GOT3 (cell line): ENCODE measurements around the gene ARHGEF25.
"Not testable (repeated sequence)": the region's sequence is repeated elsewhere in the genome, so short reads cannot be mapped to it uniquely, and the experiment has no call there.

Source experiments
- DNase-seq: peaks from one replicate; lab custom pipeline; 2025; ENCODE audit warnings: mixed read lengths; lab: John Stamatoyannopoulos, UW

The ARHGEF25 gene

DNA sequence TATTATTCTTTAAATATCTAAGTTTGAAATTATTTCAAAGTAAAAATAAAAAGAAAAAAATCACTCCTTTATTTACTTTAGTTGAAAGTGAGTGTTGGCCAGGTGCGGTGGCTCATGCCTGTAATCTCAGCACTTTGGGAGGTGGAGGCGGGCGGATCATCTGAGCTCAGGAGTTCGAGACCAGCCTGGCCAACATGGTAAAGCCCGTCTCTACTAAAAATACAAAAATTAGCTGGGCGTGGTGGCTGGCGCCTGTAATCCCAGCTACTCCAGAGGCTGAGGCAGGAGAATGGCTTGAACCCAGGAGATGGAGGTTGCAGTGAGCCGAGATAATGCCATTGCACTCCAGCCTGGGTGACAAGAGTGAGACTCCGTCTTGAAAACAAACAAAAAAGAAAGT, 25.5 kb downstream of the ARHGEF25 start:
- not testable (repeated sequence) for DNase-seq

DNA sequence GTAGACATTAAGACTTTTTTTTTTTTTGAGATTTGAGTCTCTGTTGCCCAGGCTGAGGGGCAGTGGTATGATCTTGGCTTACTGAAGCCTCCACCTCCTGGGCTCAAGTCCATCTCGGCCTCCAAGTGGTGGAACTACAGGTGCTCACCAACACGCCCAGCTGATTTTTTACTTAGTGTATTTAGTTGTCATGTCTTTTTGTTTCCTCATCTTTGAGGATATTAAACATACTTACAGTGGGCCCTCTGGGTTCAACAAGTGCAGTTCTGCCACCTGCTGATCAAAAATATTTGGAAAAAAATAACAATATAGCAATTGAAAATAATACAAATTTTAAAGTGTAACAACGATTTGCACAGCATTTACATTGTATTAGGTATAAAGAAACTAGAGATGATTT, 26.1 kb downstream of the ARHGEF25 start:
- no peak for DNase-seq

DNA sequence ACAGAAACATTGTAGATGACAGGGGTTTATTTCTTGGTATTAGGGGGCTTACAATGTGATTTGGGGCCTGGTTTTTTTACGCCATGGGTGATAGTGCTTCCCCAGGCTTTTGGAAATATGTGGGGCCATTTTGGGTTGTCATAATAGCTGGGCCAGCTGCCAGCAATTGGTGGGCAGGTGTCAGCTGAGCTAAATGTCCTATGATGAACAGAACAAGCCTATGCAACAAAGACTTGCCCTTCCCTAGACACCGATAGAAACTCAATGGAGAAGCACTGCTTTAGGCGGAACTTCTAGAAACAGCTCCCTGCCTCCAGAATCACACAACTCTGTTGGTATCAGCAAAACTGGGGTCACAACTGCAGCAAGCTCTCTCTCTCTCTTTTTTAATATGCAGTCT, 26.9 kb downstream of the ARHGEF25 start:
- no peak for DNase-seq

DNA sequence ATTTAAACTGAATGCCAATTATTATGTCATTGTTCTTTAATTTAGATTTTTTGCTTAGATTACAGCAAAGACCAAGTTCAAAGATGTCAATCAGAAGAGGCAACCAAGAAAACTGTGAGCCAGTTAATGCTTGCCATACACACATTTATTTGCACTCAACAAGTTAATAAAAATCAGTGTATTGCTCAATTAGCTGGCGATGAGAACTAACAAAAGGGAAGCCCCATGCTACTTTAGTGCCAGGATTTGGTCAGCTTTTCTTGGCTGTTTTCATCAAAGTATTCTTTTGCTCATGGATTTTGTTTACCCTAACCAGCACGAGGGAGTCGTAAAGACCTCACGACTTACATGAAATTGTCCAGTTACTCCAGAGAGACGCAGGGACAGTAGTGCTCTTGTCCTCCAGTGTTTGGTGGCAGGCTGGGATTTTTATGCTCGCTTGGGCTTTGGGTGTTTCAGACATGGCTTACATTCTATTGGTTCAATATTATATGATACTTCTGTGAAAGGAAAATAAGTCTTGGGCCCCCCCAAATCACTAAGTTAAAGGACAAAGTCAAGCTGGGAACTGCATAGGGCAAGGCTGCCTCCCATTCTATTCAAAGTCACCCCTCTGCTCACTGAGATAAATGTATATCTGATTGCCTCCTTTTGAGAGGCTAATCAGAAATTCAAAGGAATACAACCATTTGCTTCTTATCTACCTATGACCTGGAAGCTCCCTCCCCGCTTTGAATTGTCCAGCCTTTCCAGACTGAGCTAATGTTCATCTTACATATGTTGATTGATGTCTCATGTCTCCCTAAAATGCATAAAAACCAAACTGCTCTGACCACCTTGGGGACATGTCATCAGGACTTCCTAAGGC, 29.2 kb downstream of the ARHGEF25 start:
- no peak for DNase-seq

DNA sequence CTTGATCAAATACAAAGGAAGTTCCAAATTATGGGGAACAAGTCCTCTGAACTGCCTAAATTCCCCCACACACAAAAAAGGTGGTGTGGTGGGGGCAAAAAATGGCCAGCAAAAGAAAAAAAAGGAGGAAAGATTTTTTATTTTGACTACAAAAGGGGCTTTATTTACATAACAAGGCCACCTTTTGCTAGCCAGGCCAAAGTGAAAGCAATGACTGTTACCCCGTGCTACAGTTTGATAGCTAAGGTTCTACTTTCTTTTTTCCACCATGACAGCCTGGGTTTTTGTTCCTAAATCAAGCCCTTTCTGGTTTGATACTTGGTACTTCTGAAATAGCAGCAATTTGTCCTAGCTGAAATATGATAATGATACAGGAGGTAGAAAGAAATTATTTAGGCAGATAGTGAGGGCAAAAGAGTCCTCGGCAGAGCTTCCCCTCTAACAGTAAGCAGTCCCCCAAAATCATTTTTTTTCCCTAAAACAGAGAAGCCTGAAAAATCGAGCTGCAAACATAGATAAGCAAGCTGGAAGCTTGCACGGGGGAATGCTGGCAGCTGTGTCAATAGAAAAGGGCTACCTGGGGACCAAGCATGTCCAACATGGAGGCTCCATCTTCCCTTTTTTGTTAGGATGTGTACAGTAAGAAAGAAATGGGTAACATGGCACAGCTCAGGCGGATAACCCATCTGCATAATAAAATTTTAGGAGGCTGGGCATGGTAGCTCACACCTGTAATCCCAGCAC, 30.6 kb downstream of the ARHGEF25 start:
- no peak for DNase-seq

DNA sequence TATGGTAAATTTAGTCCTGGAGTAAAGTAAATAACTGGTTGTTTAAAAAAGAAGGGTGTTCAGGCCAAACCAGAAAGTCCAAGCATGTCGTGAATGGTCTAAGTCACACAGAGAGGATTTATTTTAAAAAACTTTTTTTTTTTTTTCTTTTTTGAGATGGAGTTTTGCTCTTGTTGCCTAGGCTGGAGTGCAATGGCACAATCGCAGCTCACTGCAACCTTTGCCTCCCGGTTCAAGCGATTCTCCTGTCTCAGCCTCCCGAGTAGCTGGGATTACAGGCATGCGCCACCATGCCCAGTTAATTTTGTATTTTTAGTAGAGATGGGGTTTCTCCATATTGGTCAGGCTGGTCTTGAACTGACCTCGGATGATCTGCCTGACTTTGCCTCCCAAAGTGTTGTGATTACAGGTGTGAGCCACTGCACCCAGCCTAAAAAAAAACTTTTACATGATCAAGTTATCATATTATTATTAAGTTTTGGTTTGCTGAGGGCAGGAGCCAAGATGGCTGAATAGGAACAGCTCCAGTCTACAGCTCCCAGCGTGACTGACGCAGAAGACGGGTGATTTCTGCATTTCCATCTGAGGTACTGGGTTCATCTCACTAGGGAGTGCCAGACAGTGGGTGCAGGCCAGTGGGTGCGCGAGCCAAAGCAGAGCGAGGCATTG, 34.9 kb downstream of the ARHGEF25 start:
- not testable (repeated sequence) for DNase-seq

DNA sequence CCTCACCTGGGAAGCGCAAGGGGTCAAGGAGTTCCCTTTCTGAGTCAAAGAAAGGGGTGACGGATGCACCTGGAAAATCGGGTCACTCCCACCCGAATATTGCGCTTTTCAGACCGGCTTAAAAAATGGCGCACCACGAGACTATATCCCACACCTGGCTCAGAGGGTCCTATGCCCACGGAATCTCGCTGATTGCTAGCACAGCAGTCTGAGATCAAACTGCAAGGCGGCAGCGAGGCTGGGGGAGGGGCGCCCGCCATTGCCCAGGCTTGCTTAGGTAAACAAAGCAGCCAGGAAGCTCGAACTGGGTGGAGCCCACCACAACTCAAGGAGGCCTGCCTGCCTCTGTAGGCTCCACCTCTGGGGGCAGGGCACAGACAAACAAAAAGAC, 35.4 kb downstream of the ARHGEF25 start:
- DNase-seq: not testable (repeated sequence)

DNA sequence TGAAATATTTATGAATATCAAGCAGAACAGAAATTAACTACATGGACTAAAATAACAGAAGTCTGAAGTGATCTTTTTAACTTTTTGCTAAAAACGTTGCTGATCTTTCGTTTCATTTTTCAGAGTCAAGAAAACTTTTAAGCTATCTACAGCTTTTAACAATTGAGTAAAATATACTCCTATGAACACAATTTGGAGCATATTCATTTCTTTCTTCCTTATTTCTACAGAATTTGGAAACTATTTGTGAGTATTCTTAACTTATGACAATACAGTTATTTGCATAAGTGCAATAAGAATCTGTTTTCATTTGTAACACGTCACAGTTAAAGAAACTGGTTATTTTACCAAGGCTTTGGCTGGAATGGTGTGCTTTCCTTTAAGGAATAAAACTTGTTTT, 42.8 kb downstream of the ARHGEF25 start:
- no peak for DNase-seq

DNA sequence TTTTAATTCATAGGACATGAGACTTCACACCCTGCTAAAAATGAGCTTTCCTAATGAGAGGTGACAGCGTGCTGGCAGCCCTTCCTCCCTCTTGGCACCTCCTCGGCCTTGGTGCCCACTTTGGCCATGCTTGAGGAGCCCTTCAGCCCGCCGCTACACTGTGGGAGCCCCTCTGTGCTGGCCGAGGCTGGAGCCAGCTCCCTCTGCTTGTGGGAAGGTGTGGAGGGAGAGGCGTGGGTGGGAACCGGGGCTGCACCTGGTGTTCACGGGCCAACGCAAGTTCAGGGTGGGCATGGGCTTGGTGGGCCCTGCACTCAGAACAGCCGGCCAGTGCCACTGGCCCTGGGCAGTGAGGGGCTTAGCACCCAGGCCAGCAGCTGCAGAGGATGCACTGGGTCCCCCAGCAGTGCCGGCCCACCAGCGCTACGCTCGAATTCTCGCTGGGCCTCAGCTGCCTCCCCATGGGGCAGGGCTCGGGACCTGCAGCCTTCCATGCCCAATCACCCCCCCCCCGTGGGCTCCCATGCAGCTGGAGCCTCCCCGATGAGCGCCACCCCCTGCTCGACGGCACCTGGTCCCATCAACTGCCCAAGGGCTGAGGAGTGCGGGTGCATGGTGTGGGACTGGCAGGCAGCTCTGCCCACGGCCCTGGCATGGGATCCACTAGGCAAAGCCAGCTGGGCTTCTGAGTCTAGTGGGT, 44.5 kb downstream of the ARHGEF25 start:
- no peak for DNase-seq

DNA sequence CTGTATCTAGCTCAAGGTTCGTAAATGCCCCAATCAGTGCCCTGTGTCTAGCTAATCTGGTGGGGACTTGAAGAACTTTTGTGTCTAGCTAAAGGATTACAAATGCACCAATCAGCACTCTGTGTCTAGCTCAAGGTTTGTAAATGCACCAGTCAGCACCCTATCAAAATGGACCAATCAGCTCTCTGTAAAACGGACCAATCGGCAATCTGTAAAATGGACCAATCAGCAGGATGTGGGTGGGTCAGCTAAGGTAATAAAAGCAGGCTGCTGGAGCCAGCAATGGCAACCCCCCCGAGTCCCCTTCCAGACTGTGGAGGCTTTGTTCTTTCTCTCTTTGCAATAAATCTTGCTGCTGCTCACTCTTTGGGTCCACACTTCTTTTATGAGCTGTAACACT, 45.2 kb downstream of the ARHGEF25 start:
- not testable (repeated sequence) for DNase-seq

DNA sequence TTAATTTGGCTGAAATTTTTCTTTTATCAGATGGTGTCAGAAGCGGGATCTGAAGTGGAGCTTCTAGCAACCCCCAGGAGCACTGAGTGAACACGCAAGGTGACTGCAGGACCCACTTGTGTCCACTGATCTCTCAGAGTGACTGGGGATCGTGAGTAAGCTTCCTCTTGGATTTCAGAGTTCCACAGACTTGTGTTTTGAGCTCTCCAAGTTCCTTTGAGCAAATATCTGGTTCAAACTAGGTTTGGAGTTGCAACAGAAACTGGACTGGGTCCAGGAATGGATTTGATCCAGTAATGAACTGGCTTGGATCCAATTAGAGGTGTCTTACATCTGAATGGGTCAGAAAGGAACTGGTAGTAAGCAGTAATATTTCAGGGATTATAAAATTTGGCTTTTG, 46.5 kb downstream of the ARHGEF25 start:
- DNase-seq: no peak

DNA sequence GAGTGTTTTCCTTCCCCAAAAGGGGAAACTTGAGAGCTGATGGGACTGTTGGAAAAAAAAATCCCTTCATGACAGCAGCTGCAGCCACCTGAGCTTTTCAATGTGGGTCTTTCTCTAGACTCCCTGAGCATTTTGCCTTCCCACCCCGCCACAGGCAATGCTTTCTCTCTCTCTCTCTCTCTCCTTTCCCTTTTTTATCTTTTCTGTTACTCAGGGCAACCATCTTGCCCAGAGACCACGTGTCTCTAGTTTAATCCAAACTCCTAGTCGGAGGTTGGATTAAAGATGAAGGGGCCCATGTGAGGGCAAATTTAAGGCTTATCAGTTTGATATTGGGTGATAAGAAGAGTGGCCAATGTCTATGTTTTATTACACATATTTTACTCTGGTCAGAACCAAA, 47.7 kb downstream of the ARHGEF25 start:
- DNase-seq: no peak

DNA sequence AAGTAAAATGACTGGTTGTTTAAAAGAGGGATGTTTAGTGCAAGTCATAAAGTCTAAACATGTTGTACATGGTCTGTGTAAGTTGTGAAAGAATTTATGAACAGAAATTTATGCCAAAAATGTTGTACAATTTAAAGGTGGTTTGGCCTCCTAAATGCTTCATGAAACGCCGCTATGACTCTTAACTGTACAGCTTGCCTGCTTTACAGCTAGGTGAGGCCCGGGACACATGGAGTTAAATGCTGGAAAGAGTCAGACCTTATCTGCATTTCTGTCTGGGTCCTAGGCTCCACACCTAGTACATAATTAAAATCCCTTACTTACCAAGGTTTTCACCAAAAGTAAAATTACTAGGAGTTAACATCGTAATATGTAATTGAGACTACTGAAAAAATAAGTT, 50.1 kb downstream of the ARHGEF25 start:
- no peak for DNase-seq

DNA sequence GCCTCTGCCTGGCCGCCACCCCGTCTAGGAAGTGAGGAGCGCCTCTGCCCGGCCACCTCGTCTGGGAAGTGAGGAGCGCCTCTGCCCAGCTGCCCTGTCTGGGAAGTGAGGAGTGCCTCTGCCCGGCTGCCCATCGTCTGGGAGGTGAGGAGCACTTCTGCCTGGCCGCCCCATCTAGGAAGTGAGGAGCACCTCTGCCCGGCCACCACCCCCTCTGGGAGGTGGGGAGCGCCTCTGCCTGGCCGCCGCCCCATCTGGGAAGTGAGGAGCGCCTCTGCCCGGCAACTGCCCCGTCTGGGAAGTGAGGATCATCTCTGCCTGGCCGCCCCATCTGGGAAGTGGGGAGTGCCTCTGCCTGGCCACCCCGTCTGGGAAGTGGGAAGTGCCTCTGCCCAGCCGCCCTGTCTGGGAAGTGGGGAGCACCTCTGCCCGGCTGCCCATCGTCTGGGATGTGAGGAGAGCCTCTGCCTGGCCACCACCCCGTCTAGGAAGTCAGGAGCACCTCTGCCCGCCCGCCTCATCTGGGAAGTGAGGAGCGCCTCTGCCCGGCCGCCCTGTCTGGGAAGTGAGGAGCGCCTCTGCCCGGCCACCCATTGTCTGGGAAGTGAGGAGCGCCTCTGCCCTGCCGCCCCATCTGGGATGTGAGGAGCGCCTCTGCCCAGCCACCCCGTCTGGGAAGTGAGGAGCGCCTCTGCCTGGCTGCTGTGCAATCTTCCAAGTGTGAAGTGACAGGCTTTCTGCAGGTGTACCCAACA, 54.0 kb downstream of the ARHGEF25 start:
- not testable (repeated sequence) for DNase-seq
